ENCODE measurements around the gene TUBB3. TPM values are rescaled to one million over a fixed set of nuclear protein-coding genes. Genes with fewer than 3 reads are reported as not detected.

Gene TUBB3
- total and polyA plus RNA-seq, 9 of the 15 experiments (the other 6 are each of a cell fraction or from before 2014, with no cell fraction given): 0.18 to 12.5 (median 5.0) TPM

GRCh38 chr16:89918453-89919347 lies 4.4 kb upstream of the TUBB3 start, which contains the start of gene MC1R (continued):
- TF ChIP-seq, protein P1, sequence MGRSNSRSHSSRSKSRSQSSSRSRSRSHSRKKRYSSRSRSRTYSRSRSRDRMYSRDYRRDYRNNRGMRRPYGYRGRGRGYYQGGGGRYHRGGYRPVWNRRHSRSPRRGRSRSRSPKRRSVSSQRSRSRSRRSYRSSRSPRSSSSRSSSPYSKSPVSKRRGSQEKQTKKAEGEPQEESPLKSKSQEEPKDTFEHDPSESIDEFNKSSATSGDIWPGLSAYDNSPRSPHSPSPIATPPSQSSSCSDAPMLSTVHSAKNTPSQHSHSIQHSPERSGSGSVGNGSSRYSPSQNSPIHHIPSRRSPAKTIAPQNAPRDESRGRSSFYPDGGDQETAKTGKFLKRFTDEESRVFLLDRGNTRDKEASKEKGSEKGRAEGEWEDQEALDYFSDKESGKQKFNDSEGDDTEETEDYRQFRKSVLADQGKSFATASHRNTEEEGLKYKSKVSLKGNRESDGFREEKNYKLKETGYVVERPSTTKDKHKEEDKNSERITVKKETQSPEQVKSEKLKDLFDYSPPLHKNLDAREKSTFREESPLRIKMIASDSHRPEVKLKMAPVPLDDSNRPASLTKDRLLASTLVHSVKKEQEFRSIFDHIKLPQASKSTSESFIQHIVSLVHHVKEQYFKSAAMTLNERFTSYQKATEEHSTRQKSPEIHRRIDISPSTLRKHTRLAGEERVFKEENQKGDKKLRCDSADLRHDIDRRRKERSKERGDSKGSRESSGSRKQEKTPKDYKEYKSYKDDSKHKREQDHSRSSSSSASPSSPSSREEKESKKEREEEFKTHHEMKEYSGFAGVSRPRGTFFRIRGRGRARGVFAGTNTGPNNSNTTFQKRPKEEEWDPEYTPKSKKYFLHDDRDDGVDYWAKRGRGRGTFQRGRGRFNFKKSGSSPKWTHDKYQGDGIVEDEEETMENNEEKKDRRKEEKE (IDR thresholded peaks at IDR 0.05; ENCODE audit: borderline replicate concordance in 1 of 2, control insufficient read depth in 1 of 2, low read depth in 2 of 2, low read length in 1 of 2): no peak
- TF ChIP-seq THRB (CRISPR knock-in tag; conservative IDR thresholded peaks at IDR 0.05) (no peak), ZNF707 (CRISPR knock-in tag; conservative IDR thresholded peaks at IDR 0.05) (no peak), GABPA (tag; conservative IDR thresholded peaks at IDR 0.05; ENCODE audit: low read depth) (no peak; the same call in 1 of the 2 replicates), ZNF280A (IDR thresholded peaks at IDR 0.05; ENCODE audit: low read depth, partially characterized antibody) (no peak), GTF2A2 (tag; IDR thresholded peaks at IDR 0.05) (no peak), ZNF785 (CRISPR knock-in tag; IDR thresholded peaks at IDR 0.05) (no peak)
- TF ChIP-seq, protein P2, sequence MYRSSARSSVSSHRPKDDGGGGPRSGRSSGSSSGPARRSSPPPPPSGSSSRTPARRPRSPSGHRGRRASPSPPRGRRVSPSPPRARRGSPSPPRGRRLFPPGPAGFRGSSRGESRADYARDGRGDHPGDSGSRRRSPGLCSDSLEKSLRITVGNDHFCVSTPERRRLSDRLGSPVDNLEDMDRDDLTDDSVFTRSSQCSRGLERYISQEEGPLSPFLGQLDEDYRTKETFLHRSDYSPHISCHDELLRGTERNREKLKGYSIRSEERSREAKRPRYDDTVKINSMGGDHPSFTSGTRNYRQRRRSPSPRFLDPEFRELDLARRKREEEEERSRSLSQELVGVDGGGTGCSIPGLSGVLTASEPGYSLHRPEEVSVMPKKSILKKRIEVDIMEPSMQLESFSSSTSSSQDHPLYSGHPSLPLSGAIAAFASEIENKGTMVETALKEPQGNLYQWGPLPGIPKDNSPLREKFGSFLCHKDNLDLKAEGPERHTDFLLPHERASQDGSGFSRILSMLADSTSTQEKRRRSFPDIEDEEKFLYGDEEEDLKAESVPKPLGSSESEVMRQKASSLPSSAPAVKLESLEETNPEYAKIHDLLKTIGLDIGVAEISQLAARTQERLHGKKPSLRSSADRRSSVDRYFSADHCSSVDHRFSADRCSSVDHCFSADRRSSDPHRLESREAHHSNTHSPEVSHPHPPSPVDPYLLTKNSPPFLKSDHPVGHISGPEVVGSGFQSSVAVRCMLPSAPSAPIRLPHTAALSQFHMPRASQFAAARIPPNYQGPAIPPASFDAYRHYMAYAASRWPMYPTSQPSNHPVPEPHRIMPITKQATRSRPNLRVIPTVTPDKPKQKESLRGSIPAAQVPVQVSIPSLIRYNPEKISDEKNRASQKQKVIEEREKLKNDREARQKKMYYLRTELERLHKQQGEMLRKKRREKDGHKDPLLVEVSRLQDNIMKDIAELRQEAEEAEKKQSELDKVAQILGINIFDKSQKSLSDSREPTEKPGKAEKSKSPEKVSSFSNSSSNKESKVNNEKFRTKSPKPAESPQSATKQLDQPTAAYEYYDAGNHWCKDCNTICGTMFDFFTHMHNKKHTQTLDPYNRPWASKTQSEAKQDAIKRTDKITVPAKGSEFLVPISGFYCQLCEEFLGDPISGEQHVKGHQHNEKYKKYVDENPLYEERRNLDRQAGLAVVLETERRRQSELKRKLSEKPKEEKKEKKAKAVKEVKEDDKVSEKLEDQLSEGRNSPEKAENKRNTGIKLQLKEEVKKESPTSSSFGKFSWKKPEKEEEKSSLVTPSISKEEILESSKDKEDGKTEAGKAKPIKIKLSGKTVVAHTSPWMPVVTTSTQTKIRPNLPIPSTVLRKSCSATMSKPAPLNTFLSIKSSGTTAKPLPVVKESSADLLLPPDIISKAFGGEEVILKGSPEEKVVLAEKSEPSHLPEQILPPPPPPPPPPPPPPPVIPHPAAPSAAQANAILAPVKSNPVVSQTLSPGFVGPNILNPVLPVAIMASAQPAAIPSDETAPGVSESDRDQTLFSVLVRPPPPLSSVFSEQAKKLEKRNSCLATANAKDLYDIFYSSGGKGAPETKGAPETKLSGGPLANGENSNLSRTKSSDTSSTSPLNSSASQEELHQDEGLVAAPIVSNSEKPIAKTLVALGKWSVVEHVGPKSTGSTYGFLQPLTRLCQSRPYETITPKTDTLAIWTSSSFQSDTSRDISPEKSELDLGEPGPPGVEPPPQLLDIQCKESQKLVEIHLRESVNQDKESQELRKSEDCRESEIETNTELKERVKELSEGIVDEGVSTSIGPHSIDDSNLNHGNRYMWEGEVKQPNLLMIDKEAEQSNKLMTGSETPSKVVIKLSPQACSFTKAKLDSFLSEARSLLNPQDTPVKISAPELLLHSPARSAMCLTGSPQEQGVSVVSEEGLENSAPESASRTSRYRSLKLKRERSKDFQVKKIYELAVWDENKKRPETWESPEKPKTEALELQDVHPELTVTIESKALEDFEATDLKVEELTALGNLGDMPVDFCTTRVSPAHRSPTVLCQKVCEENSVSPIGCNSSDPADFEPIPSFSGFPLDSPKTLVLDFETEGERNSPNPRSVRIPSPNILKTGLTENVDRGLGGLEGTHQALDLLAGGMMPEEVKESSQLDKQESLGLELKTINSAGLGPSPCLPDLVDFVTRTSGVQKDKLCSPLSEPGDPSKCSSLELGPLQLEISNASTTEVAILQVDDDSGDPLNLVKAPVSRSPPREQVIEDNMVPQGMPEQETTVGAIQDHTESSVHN (IDR thresholded peaks at IDR 0.05; ENCODE audit: borderline replicate concordance in 1 of 2, low read depth in 1 of 2): no peak

Data from K562 (cell line).